OCI-LY1 (cell line): Measurements from ENCODE around the gene TLE5.

Experiments used
- CTCF ChIP-seq: fragments of 200-600 bp; sonication (generic), shearing (Covaris generic); IDR thresholded peaks from 2 replicates; pipeline ENCODE4 v1.5.1; 2017; ENCODE audit warnings: mild to moderate bottlenecking, antibody characterized with exemption, low read length, moderate library complexity, mixed read lengths
- EZH2 ChIP-seq: fragments of 200-600 bp; sonication (generic), shearing (Covaris generic); IDR thresholded peaks from 2 replicates; pipeline ENCODE4 v1.8.0; 2017; ENCODE audit warnings: borderline replicate concordance, mixed run types, mild to moderate bottlenecking, antibody characterized with exemption, low read length, moderate library complexity, mixed read lengths

- TF ChIP-seq CTCF (no peak), EZH2 (no peak)
Observed at GRCh38 chr19:3055741-3056416, 6.4 kb downstream of the TLE5 start.
